ENCODE measurements around the gene NDUFB7. TPM values are rescaled to one million over a fixed set of nuclear protein-coding genes. Genes with fewer than 3 reads are reported as not detected.

The NDUFB7 gene
- total RNA-seq, 1 experiment from 2014 or later: 254 TPM

GRCh38 chr19:14529254-14530004 is 42.4 kb downstream of the NDUFB7 start, which contains the start of gene TECR (continued):
- no peak for TF ChIP-seq ATF6 (CRISPR knock-in tag; IDR thresholded peaks at IDR 0.05)
- peak; percentile 87 for TF ChIP-seq E2F5 (CRISPR knock-in tag; IDR thresholded peaks at IDR 0.05)
- peak; percentile 84 for TF ChIP-seq NFYB (CRISPR knock-in tag; conservative IDR thresholded peaks at IDR 0.05; ENCODE audit: low read depth)
- no peak for TF ChIP-seq ZNF512 (CRISPR knock-in tag; IDR thresholded peaks at IDR 0.05; ENCODE audit: borderline replicate concordance)
- TF ChIP-seq, protein P1, sequence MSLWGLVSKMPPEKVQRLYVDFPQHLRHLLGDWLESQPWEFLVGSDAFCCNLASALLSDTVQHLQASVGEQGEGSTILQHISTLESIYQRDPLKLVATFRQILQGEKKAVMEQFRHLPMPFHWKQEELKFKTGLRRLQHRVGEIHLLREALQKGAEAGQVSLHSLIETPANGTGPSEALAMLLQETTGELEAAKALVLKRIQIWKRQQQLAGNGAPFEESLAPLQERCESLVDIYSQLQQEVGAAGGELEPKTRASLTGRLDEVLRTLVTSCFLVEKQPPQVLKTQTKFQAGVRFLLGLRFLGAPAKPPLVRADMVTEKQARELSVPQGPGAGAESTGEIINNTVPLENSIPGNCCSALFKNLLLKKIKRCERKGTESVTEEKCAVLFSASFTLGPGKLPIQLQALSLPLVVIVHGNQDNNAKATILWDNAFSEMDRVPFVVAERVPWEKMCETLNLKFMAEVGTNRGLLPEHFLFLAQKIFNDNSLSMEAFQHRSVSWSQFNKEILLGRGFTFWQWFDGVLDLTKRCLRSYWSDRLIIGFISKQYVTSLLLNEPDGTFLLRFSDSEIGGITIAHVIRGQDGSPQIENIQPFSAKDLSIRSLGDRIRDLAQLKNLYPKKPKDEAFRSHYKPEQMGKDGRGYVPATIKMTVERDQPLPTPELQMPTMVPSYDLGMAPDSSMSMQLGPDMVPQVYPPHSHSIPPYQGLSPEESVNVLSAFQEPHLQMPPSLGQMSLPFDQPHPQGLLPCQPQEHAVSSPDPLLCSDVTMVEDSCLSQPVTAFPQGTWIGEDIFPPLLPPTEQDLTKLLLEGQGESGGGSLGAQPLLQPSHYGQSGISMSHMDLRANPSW (CRISPR knock-in tag; conservative IDR thresholded peaks at IDR 0.05; ENCODE audit: low read depth): no peak
- TF ChIP-seq PREB (CRISPR knock-in tag; IDR thresholded peaks at IDR 0.05; ENCODE audit: borderline replicate concordance): no peak
- TF ChIP-seq GRHL2 (CRISPR knock-in tag; IDR thresholded peaks at IDR 0.05; ENCODE audit: insufficient replicate concordance, severe bottlenecking): no peak
- 0 out of 2 replicates have a peak, but pooled peaks have one; percentile 51 for TF ChIP-seq GTF2I (CRISPR knock-in tag; conservative IDR thresholded peaks at IDR 0.05)
- TF ChIP-seq ETV6 (CRISPR knock-in tag; IDR thresholded peaks at IDR 0.05): peak; percentile 36; the same call in 1 of the 2 replicates
- no peak for TF ChIP-seq SMAD4 (CRISPR knock-in tag; IDR thresholded peaks at IDR 0.05)
- TF ChIP-seq ZNF121 (CRISPR knock-in tag; IDR thresholded peaks at IDR 0.05): no peak

- Mint-ChIP-seq H3K36me3 (peaks cover 4% of the 10 kb centered on the region; the same call in 1 of the 2 replicates), H3K9me3 (no peaks in the 10 kb centered on the region), H3K4me3 (peak overlapping the region; percentile 90), H3K27ac (peak overlapping the region; percentile 80; the same call in 1 of the 2 replicates), H3K4me1 (peaks cover 12% of the 10 kb centered on the region), H3K27me3 (ENCODE audit: low read depth) (no peaks in the 10 kb centered on the region)
- CTCF ChIA-PET: interaction anchor here (1.0 to 1.2 kb wide), 3 partner anchors 23 to 48 kb away, joined by 3 to 5 read pairs (median 4); no protein-coding TSS in a partner anchor
- TF ChIP-seq TEAD4 (CRISPR knock-in tag; IDR thresholded peaks at IDR 0.05) (no peak), GTF2I (CRISPR knock-in tag; conservative IDR thresholded peaks at IDR 0.05) (0 out of 2 replicates have a peak, but pooled peaks have one; percentile 41)
- TF ChIP-seq, protein P2, sequence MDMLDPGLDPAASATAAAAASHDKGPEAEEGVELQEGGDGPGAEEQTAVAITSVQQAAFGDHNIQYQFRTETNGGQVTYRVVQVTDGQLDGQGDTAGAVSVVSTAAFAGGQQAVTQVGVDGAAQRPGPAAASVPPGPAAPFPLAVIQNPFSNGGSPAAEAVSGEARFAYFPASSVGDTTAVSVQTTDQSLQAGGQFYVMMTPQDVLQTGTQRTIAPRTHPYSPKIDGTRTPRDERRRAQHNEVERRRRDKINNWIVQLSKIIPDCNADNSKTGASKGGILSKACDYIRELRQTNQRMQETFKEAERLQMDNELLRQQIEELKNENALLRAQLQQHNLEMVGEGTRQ (CRISPR knock-in tag; IDR thresholded peaks at IDR 0.05): peak; percentile 47; the same call in 1 of the 2 replicates
- ATAC-seq (no peak), DNase-seq (ENCODE audit: low spot score) (no peak)
- POLR2A ChIA-PET: interaction anchor here (1.4 kb wide), 1 partner anchor 10 kb away, joined by 4 read pairs; the partner anchor contains the start of gene DNAJB1
These were observed 43.2 kb downstream of the NDUFB7 start for GRCh38 chr19:14528419-14529253.

Data from WTC11 (cell line).